Measurements from ENCODE around the gene DCXR. TPM values are rescaled to one million over a fixed set of nuclear protein-coding genes. Genes with fewer than 3 reads are reported as not detected.
A peak's percentile ranks its signal among the peaks of the same experiment; 100 is the strongest.
"Not testable (repeated sequence)": the region's sequence is repeated elsewhere in the genome, so short reads cannot be mapped to it uniquely, and the experiment has no call there.

DCXR gene
- polyA plus RNA-seq, 4 donors, result 75.7 to 111 (median 91.6) TPM

GRCh38 chr17:82045936-82046484 is 8.5 kb upstream of the DCXR start:
- DNase-seq (ENCODE audit: low read depth in 4 of 4, low spot score in 3 of 4), result no peak

- DNase-seq (ENCODE audit: low read depth in 4 of 4, low spot score in 3 of 4), result no peak
Measured at GRCh38 chr17:82043507-82043906, 6.0 kb upstream of the DCXR start.

- no peak for DNase-seq (ENCODE audit: low read depth in 4 of 4, low spot score in 3 of 4)
Measured at GRCh38 chr17:82042649-82043048, 5.2 kb upstream of the DCXR start.

GRCh38 chr17:82041144-82041814 is 3.8 kb upstream of the DCXR start:
- DNase-seq (ENCODE audit: low read depth in 4 of 4, low spot score in 3 of 4), result no peak

GRCh38 chr17:82039695-82040299 is 2.3 kb upstream of the DCXR start:
- DNase-seq (ENCODE audit: low read depth in 4 of 4, low spot score in 3 of 4), result no peak

GRCh38 chr17:82038796-82039409 is 1.4 kb upstream of the DCXR start:
- not testable (repeated sequence) for DNase-seq (ENCODE audit: low read depth in 4 of 4, low spot score in 3 of 4)

GRCh38 chr17:82037889-82038195 is 345 bp upstream of the DCXR start:
- DNase-seq (ENCODE audit: low read depth in 4 of 4, low spot score in 3 of 4), result no peak

- DNase-seq (ENCODE audit: low read depth in 4 of 4, low spot score in 3 of 4), result no peak
Measured at GRCh38 chr17:82036634-82037091, 834 bp downstream of the DCXR start.

- DNase-seq (ENCODE audit: low read depth in 4 of 4, low spot score in 3 of 4), result no peak
Measured at GRCh38 chr17:82035956-82036633, 1.4 kb downstream of the DCXR start.

- no peak for DNase-seq (ENCODE audit: low read depth in 4 of 4, low spot score in 3 of 4)
Measured at GRCh38 chr17:82035488-82035887, 2.0 kb downstream of the DCXR start.

GRCh38 chr17:82034371-82035011 is 3.0 kb downstream of the DCXR start:
- DNase-seq (ENCODE audit: low read depth in 4 of 4, low spot score in 3 of 4), result no peak

- DNase-seq (ENCODE audit: low read depth in 4 of 4, low spot score in 3 of 4), result no peak
Measured at GRCh38 chr17:82033359-82034085, 4.0 kb downstream of the DCXR start.

- DNase-seq (ENCODE audit: low read depth in 4 of 4, low spot score in 3 of 4), result no peak
Measured at GRCh38 chr17:82031885-82032627, 5.4 kb downstream of the DCXR start.

- no peak for DNase-seq (ENCODE audit: low read depth in 4 of 4, low spot score in 3 of 4)
Measured at GRCh38 chr17:82031303-82031884, 6.1 kb downstream of the DCXR start, which contains the start of gene RAC3. TSS of gene RAC3 (plus strand) at chr17:82031678. CDS start at chr17:82031762, 84 bp downstream.

- peak in 1 of 4 donors; percentile 82 for DNase-seq (ENCODE audit: low read depth in 4 of 4, low spot score in 3 of 4)
Measured at GRCh38 chr17:82030470-82031302, 6.8 kb downstream of the DCXR start.

- DNase-seq (ENCODE audit: low read depth in 4 of 4, low spot score in 3 of 4), result no peak
Measured at GRCh38 chr17:82029990-82030469, 7.5 kb downstream of the DCXR start.

- no peak for DNase-seq (ENCODE audit: low read depth in 4 of 4, low spot score in 3 of 4)
Measured at GRCh38 chr17:82029391-82029790, 8.1 kb downstream of the DCXR start.

GRCh38 chr17:82028966-82029365 is 8.5 kb downstream of the DCXR start:
- DNase-seq (ENCODE audit: low read depth in 4 of 4, low spot score in 3 of 4), result no peak

Data from right renal pelvis (tissue), 4 donors.